Vagina (tissue), 2 donors: Measurements from ENCODE around the gene SYNPO. TPM values are rescaled to one million over a fixed set of nuclear protein-coding genes. Genes with fewer than 3 reads are reported as not detected.

Source experiments
- DNase-seq, 2 donors: peaks; one replicate each; pipeline ENCODE4 v3.0.0-alpha.2; 2017; ENCODE audit errors: extremely low spot score in 2 of 2
- H3K27ac ChIP-seq: fragments of 200-600 bp; sonication (generic); one replicate; pipeline ENCODE4 v1.5.1; 2019
- H3K27me3 ChIP-seq: fragments of 200-600 bp; sonication (generic); one replicate; pipeline ENCODE4 v1.5.1; 2019
- H3K36me3 ChIP-seq, 2 donors: fragments of 200-600 bp; sonication (generic); one replicate each; pipeline ENCODE4 v1.5.1; 2017 to 2019
- H3K4me1 ChIP-seq: fragments of 200-600 bp; sonication (generic); one replicate; pipeline ENCODE4 v1.5.1; 2019
- H3K4me3 ChIP-seq, 2 donors: fragments of 200-600 bp; sonication (generic); 1 replicate in 1 of 2; 2 replicates in 1 of 2; pipeline ENCODE4 v1.5.1; 2016 to 2019
- H3K9me3 ChIP-seq: fragments of 200-600 bp; sonication (generic); one replicate; pipeline ENCODE4 v1.5.1; 2019
- POLR2A ChIP-seq, 2 donors: fragments of 450-650 bp; IDR thresholded peaks; one replicate each; pipeline ENCODE4 v1.6.1; 2017; ENCODE audit warnings: antibody characterized with exemption in 2 of 2, mild to moderate bottlenecking in 2 of 2, moderate library complexity in 2 of 2
- POLR2AphosphoS5 ChIP-seq, 2 donors: sonication (generic); formaldehyde crosslinking; IDR thresholded peaks; one replicate each; pipeline ENCODE4 v1.9.0; 2017; ENCODE audit warnings: antibody characterized with exemption in 2 of 2, mild to moderate bottlenecking in 2 of 2, low read depth in 1 of 2; ENCODE audit not compliant: insufficient read depth in 1 of 2
- intact Hi-C: fragments of 100-400 bp; cut with DNase I; formaldehyde crosslinking; loops from one replicate; pipeline ENCODE4 v1.15.1; 2023
- total RNA-seq: library from RNA; depleted of rRNA; stranded (reverse); fragments of >200 nt; gene quantifications from one replicate; pipeline ENCODE4 v1.2.3, GENCODE V29; 2016
- TF ChIP-seq, protein P1 (sequence below), 3 experiments: fragments of 450-650 bp in 2 of 3; fragments of 200-600 bp in 1 of 3; sonication (generic) in 1 of 3; IDR thresholded peaks; one replicate each; pipeline ENCODE4 v1.5.1; 2017 to 2019; ENCODE audit warnings: antibody characterized with exemption in 3 of 3, mild to moderate bottlenecking in 2 of 3, moderate library complexity in 2 of 3

Gene SYNPO
- total RNA-seq, 1 donor from 2014 or later: 16.7 TPM

- Histone ChIP-seq H3K36me3 (no peaks in the 10 kb centered on the region), H3K27me3 (no peaks in the 10 kb centered on the region), H3K4me3 (no peak overlapping the region), H3K4me1 (peaks cover 29% of the 10 kb centered on the region), H3K27ac (no peak overlapping the region), H3K9me3 (no peaks in the 10 kb centered on the region)
- DNase-seq: no peak
- TF ChIP-seq POLR2A (IDR thresholded peaks at IDR 0.05) (no peak), POLR2AphosphoS5 (IDR thresholded peaks at IDR 0.05; ENCODE audit: insufficient read depth in 1 of 2, low read depth in 1 of 2) (no peak)
- TF ChIP-seq, protein P1, sequence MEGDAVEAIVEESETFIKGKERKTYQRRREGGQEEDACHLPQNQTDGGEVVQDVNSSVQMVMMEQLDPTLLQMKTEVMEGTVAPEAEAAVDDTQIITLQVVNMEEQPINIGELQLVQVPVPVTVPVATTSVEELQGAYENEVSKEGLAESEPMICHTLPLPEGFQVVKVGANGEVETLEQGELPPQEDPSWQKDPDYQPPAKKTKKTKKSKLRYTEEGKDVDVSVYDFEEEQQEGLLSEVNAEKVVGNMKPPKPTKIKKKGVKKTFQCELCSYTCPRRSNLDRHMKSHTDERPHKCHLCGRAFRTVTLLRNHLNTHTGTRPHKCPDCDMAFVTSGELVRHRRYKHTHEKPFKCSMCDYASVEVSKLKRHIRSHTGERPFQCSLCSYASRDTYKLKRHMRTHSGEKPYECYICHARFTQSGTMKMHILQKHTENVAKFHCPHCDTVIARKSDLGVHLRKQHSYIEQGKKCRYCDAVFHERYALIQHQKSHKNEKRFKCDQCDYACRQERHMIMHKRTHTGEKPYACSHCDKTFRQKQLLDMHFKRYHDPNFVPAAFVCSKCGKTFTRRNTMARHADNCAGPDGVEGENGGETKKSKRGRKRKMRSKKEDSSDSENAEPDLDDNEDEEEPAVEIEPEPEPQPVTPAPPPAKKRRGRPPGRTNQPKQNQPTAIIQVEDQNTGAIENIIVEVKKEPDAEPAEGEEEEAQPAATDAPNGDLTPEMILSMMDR (IDR thresholded peaks at IDR 0.05): no peak
- intact Hi-C loops: no loop called here
Measured at GRCh38 chr5:150603052-150603451, 37.4 kb upstream of the SYNPO start.

DNA sequence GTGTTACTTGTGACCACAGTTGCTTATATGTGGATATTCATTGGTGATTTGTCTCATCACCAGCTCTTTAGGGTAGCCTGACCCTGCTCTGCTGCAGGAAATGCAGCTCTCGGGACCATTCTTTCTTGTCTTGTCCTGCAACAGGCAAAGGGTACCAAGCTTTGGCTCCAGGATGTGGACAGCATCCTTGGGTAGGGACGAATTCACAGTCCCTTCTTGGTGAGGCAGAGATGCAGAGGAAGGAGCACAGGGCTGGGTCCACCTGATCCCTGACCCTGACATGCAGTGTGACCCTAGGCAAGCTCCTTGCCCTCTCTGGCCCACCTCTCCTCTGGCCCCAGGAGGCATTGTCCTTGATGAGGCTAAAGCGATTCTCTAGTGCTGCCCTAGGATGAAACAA, 37.0 kb upstream of the SYNPO start:
- no peaks in the 10 kb centered on the region for H3K9me3 ChIP-seq
- no peaks in the 10 kb centered on the region for H3K27me3 ChIP-seq
- no peaks in the 10 kb centered on the region for H3K36me3 ChIP-seq
- peaks cover 27% of the 10 kb centered on the region for H3K4me1 ChIP-seq
- DNase-seq: no peak
- H3K4me3 ChIP-seq: no peak overlapping the region
- TF ChIP-seq POLR2A (IDR thresholded peaks at IDR 0.05): no peak
- no peak for TF ChIP-seq POLR2AphosphoS5 (IDR thresholded peaks at IDR 0.05; ENCODE audit: insufficient read depth in 1 of 2, low read depth in 1 of 2)
- TF ChIP-seq, protein P1 (IDR thresholded peaks at IDR 0.05): no peak
- intact Hi-C loops: no loop called here
- H3K27ac ChIP-seq: no peak overlapping the region

DNA sequence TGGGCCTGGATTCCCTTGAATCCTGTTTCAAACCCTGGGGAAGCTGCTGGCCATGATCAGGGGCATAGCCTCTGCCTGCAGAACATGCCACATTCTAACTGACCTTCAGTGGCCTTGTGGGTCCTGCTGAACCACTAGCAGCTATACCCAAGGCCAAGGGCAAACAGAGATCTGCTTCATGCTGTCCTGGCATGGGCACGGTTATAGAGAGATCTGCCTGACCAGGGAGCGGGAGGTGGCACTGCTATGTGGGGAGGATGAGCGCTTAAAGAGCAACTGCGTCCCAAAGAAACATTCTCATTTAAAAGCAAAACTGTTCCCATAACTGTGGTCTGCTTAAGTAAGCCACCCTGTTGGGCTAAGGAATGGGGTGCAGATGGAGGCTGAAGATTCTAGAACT, 36.5 kb upstream of the SYNPO start:
- Histone ChIP-seq H3K4me3 (no peak overlapping the region), H3K4me1 (peaks cover 22% of the 10 kb centered on the region), H3K9me3 (no peaks in the 10 kb centered on the region), H3K36me3 (no peaks in the 10 kb centered on the region), H3K27me3 (no peaks in the 10 kb centered on the region), H3K27ac (no peak overlapping the region)
- DNase-seq: no peak
- TF ChIP-seq POLR2A (IDR thresholded peaks at IDR 0.05): no peak
- TF ChIP-seq, protein P1 (IDR thresholded peaks at IDR 0.05): no peak
- TF ChIP-seq POLR2AphosphoS5 (IDR thresholded peaks at IDR 0.05; ENCODE audit: insufficient read depth in 1 of 2, low read depth in 1 of 2): no peak
- intact Hi-C loops: no loop called here

GRCh38 chr5:150604894-150605440, 35.5 kb upstream of the SYNPO start:
- Histone ChIP-seq H3K9me3 (no peaks in the 10 kb centered on the region), H3K27me3 (no peaks in the 10 kb centered on the region), H3K27ac (no peak overlapping the region), H3K4me3 (no peak overlapping the region), H3K4me1 (peaks cover 16% of the 10 kb centered on the region), H3K36me3 (no peaks in the 10 kb centered on the region)
- intact Hi-C loops: no loop called here
- DNase-seq: no peak
- no peak for TF ChIP-seq POLR2A (IDR thresholded peaks at IDR 0.05)
- TF ChIP-seq, protein P1 (IDR thresholded peaks at IDR 0.05): no peak
- TF ChIP-seq POLR2AphosphoS5 (IDR thresholded peaks at IDR 0.05; ENCODE audit: insufficient read depth in 1 of 2, low read depth in 1 of 2): no peak

GRCh38 chr5:150605546-150605945, 34.9 kb upstream of the SYNPO start:
- no peak for DNase-seq
- Histone ChIP-seq H3K36me3 (no peaks in the 10 kb centered on the region), H3K27me3 (no peaks in the 10 kb centered on the region), H3K27ac (no peak overlapping the region), H3K9me3 (no peaks in the 10 kb centered on the region), H3K4me3 (no peak overlapping the region), H3K4me1 (peaks cover 16% of the 10 kb centered on the region)
- TF ChIP-seq POLR2A (IDR thresholded peaks at IDR 0.05): no peak
- TF ChIP-seq, protein P1 (IDR thresholded peaks at IDR 0.05): no peak
- no peak for TF ChIP-seq POLR2AphosphoS5 (IDR thresholded peaks at IDR 0.05; ENCODE audit: insufficient read depth in 1 of 2, low read depth in 1 of 2)
- intact Hi-C loops: no loop called here
